ENCODE data around the gene UTRN.
A peak's percentile ranks its signal among the peaks of the same experiment; 100 is the strongest.

Gene UTRN

DNA sequence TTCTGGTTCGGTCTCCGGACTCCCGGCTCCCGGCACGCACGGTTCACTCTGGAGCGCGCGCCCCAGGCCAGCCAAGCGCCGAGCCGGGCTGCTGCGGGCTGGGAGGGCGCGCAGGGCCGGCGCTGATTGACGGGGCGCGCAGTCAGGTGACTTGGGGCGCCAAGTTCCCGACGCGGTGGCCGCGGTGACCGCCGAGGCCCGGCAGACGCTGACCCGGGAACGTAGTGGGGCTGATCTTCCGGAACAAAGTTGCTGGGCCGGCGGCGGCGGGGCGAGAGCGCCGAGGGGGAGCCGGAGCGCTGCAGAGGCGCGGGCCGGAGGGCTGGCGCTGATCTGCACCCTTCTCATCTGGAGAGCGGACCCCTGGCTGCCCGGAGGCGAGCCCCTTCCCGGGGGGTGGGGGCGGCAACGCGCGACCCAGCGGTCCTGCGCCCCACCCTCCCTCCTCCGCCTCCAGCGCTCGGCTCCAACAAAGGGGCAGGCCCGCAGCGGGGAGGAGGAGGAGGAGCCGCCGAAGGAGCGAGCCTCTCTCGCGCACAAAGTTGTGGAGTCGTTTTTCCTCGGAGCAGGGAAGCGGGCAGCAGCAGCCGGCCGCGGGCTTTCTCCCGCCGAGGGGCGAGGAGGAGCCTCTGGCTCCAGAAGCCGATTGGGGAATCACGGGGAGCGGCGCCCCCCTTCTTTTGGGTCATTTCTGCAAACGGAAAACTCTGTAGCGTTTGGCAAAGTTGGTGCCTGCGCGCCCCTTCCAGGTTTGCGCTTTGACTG, at the start of gene UTRN:
TSS of gene UTRN (plus strand) at position 553 of the 765 bp plus-strand sequence. CDS start 6,494 bp downstream, outside the sequence.
- DNase-seq = peak; percentile 59

DNA sequence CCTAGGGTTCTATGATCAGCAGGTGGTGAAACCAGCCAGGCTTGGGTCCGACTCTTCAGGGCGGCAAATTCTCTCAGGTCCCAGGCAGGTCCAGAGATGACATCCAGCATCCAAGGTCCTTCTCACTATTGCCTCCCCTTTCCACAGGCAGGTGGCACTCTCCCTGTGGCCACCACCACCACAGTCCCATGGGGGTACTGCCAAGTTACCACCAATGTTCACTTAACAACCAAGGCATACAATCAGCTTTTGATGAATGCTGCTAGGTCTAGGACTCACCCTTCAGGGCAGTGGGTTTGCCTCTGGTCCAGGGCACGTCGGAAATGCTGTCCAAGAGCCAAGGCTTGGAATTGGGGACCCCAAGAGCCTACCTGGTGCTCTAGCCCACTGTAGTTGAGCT, 40.4 kb upstream of the UTRN start:
- no peak for DNase-seq

DNA sequence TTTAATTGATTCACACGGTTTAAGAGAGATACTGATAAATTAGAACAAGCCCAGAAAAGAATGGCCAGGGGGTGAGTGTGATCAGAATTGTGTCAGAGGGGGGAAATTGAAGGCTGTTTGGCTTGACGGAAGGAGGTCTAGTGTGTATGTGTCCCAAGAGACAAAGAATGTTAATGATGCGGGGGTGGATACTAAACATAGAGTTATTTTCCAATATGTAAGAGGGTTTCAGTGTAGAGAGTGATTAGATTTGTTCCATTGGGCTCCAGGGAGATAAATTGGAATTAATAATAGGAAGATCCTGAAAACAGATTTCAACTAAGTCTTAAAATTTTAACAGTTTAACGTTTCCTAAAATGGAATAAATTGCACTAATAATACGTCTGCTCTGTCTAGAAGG, 38.1 kb upstream of the UTRN start:
- no peak for DNase-seq

DNA sequence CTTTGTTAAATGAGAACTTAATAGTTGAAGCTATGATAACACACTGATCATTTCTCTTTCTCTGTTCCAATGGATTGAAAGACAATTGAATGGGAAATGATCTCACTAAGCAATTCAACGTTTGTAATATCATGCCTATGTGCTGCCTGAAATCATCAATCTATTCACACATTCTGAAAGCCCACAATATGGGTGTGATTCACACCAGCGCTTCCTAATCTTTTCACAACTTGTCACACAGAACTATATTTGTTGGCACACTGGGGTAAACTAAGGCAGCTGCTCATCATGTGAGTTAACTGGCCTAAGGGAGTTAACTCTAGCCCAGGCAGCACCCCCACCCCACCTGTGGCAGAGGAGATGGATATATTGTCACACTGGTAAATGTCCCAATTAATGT, 37.1 kb upstream of the UTRN start:
- DNase-seq = no peak

DNA sequence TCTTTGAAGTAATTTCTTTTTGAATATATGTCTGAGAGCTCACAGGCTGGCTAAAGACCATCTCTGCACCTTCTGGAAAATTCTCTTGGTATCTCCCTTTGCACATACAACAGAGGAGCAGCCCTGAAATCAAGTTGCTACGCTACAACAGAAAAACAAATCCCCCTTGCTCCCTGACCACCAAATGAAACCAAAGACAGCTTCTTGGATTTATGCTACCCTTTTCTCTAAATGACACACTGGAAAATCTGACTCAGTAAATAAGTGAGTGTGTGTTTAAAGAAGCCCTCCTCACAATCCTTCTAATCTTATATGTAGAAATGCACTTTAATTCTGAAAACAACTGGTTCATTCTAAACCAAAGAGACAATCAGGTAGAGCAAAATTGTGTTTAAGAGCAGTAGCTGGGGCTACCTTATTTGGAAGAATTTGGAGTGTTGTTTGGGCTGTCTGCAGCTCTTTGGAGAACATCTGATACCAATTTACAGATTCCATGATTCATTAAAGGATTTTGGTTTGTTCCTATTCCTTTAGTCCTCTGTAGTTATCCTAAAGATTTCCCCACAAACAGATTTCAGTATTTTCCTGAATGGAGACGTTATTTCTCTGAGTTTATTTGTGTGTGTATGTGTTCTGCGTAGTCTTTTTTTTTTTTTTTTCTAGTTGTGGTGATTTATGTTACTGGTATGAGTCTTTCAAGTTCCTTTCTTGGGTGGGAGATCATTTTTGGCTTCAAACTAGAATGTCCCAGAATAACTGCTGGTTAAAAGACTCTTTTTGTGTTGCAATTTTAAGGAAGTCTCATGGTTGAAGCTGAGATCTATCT, 36.4 kb upstream of the UTRN start:
- DNase-seq = no peak

DNA sequence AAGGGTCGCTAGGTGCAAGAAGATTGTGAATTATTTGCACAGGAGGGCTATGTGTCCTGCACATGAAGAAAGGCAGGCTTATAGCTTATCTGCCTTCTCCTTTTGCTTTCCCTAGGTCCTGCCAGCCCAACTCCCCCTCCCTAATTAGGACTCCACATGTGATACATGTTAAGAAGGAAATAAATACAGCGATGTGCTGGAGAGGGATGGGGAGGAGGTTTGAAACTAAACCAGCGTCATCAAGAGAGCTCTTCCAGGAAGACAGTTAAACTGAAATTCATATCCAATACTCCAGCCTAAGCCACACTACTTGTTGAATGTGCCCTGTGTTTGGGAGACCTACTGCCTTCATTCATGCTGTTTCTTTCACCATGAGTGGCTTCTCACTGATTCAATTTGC, 34.9 kb upstream of the UTRN start:
- no peak for DNase-seq

DNA sequence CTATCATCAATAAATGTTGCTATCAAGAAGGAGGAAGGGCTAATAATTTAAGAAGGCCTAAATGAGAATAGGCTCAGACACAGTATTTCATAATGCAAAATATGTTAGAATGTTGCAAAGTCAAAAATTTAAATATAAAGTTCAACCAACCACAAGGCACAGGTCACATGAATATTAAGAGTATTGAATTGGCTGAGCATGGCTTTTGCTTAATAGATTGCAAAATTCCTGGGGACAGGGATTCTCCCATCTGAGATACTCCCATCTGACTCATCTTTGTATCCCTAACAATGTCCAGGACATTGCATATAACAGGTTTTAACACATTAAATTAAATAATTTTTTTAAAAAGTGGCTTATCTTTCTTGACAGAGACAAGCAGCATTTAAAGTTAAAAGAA, 32.9 kb upstream of the UTRN start:
- no peak for DNase-seq

DNA sequence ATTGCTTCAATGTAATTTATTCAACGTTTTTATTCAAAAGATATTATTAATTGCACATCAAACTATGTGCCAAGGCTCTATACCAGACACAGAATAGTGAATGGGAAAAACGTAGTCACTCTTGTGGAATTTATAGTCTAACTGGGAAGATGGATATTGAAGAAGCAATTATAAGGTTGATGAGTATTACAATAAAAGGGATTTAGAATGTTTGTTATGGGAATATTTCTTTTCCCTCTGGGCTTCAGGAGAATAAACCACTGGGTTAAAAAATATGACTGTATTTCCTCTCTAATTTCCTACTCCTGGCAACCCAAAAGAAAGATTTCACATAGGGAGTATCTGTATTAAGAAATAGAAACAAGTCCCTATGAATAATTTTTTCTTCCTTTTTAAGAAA, 25.1 kb upstream of the UTRN start:
- no peak for DNase-seq

DNA sequence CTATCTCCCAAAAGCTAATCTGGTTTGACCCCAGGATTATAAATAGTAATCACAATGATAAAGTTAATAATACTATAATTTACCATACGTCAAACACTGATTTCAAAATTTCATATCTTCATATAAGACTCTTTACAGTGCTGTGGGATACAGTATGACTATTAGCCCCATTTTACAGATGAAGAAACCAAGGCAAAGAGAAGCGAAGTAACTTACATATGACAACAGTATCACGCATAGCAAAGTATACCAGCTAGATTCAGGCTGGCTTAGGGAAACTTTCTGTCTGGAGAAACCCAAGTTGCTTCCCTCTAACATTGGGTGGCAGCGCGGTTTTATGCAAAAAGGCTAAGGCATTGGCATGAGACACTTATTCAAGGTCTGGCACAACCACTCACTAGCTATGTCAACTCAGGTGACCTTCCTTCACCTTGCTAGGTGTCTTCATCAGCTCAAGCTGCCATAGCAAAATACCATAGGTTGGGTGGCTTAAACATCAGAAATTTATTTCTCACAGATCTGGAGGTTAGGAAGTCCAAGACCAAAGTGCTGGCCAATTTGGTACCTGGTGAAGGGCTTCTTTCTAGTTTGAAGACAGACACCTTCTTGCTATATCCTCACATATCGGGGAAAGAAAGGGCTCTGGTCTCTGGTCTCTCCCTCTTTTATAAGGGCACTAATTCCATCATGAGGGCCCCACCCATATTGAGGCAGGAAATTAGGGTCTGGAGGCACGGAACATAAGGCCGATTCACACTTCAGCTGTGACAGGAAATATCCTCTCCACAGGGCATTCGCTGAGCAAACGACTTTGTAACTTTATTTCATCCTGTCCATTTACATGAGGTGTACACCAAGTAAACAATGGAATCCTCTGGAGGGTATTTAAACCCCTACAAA, 22.4 kb upstream of the UTRN start:
- DNase-seq = peak; percentile 22

DNA sequence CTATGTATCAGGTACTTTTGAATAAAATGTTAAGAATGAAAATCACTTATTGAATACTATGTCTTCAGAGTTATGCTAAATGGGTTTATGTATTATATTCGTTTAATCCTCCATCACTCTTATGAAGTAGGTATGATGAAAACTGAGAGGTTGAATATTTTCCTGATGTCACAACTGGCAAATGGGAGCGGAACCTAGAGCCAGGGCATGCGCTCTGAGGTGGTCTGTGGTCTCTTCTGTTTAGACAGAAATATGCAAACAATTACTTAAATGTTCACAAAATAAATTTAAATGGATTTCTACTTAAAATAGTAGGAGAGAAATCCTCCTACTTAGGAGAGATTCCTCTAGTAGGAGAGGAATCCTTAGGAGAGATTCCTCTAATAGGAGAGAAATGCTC, 21.3 kb upstream of the UTRN start:
- DNase-seq = no peak

DNA sequence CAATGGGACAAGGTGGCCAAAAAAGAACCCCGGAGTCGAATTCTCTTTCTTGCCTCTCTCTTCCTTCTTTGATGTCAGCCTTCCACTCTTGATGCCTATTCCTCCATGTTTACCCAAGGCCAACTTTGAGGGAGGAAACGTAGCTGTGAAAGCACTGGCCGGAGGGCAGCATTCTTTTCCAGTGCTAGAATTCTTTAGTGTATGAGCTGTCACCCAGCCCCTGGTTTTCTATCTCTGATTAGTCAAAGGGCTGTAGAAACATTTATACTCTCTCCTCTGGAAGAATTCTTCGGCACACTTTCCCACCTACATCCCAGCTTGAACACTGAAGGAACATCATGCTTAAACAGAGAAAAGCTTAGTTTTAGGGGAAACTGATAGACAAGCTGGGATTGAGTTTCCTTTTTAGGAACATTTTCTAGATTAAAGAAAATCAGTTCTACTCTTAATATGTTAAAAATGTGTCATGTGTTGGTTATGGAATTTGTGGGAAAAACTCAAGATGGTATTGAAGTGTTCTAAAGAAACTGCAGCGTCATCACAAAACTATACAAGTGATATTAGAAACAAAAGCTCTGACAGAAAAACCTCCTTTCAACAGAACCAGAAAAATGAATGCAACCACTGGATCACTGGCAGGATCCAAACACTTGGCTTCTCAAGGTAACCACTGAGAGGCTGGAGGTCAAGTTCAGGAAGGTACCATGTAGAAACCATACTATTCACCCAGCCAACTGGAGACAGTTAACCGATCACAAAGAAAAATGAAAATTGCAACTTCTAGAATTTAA, 20.7 kb upstream of the UTRN start:
- DNase-seq = no peak

DNA sequence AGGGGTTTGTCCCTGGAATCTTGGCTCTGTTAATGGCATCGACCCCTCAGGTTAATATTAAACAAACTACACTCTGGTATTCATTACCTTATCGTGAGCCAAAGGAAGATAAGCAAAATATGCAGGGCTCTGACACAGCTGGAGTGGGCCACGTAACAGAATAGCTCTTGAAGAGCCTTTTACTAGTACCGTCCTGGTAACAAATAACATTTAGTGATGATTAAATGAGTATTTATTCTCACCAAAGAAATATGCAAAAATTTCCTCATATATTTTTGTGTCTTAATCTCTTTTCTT, 20.1 kb upstream of the UTRN start:
- DNase-seq = no peak

DNA sequence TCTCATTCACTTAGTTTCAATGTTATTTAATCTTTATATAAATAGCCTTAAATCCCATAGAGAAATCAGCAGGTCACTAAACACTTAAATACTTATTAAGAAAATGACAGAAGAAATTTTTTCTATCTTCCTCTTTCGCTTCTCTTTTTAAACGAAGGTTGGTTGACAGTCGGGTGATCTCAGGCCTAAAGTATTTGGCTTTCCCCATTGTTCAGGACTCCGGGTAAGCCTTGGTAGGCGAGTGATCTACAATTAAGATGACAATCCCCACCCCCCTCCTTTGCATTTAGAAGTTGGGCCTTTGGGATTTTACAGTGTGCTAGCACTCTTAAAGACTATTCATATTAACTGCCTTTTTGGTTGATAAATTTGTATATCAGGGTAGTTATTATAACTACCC, 19.7 kb upstream of the UTRN start:
- no peak for DNase-seq

DNA sequence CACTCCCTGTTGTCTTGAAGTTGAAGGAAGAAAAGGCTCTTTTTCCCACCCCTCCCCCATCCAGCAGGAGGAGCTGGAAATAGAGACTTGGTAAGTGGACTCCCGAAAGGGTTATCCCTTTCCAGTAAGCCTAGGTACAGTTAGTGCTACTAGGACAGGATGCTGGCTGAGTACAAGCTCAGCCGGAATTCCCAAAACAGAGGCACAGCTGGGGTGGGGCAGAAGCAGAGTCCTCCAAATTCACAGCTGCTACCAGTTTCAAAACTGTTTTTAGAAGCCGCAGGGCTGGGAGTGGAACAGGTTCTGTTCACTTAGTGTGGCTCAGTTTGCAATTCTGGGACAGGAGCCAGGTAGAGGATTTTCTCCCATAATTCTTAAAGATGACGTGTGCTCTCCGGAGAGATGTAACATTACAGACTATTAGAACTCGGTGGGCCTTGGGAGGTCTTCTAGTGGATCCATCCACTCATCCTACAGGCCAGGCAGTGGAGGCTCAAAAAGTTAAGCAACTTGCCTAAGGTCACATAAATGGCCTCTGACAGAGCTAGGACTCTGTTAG, 19.0 kb upstream of the UTRN start:
- no peak for DNase-seq

DNA sequence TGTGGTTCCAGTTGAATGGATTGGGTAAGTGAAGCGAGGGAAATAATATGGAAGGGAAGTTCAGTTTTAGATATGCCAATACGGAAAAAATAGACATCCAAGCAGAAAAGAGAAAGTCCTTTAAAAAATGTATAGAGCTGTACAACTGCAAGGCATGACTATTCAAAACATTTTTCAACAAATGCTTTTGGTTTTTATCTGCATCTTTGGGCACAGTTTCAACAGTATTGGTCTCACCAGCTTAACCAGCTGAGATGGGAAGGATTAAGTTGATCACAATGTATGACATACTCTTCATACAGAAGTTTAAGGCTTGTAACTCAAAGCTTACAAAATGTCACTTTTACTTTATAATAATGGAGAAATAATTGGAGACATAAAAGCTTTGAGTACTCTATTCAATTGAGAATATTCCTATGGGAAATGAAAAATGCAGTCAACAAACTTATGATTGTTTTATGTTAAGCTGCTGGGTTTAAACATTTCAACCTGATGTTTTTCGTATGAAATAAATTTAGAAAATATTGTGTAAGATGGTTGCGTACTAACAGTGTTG, 16.3 kb upstream of the UTRN start:
- no peak for DNase-seq

DNA sequence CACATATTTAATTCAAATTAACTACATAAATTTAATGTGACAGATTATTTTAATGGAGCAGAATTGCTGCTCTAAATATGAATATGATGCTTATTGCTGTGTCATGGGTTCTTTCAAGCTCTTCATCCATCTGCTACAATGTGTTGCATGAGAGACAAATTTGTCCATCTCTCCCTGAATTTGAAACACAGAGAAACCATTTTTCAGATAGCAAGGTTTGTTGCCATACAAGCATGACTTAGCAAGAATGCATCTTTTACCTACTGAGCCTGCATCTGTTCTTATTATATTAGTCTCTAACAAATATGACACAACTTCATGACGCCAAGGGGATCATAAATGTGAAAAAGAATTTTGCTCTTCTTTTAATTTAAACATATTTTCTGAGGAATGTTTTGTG, 8.0 kb upstream of the UTRN start:
- DNase-seq = no peak

DNA sequence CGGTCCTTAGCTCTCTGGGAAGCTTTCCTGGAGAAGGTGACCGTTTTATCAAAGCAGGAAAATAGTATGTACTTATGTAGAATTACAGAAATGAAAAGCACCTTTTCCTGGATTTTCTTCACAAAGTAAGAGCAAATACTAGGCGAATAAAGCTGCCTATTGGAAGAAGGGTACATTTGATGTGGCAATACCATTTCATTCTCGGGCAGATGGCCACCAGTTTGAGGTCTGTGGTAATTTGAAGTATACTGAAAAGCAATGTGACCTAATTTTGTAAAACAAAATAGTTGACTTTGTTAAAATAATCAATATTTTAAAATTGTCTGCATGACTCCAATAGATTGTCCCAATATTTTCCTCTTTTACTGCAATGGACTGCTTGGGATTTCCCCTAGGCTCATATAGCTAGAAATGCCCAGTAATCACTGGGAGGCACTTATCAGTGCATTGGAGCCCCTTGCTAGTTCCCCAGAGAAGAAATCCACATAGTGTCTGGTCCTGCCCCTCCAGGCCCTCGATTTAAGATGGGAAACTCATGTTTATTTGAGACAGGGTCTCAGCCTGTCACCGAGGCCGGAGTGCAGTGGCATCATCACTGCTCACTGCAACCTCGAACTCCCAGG, 7.4 kb upstream of the UTRN start:
- DNase-seq = no peak

DNA sequence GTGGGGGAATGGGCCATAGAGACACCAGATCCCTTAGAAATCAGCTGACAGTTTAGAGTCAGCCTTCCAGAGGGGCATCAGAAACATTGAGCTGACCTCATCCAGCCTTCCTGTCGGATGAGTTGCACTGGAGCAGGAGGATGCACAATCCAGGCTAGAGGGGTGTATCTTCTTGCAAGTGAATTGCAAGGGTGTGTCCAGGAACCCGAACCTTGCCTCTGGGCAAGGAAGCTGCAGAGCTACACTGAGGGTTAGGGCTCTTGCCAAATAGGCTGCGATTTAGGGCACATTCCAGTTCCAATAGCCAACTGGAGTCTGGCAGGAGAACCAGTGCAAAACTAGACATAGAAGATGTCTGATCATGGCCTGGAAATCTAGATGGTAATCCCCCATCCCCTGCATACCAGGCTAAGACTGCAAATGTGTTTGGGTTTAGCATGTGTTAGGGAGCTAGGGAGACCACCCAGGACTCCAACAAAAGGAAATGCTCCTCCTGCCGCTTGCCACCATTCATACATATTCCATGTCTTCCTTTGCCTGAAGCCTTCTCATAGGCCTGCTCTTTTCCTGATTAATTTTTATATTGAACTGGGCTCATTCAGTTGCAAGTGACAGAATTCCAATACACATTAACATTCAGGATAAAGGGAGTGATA, 6.3 kb upstream of the UTRN start:
- DNase-seq = no peak

DNA sequence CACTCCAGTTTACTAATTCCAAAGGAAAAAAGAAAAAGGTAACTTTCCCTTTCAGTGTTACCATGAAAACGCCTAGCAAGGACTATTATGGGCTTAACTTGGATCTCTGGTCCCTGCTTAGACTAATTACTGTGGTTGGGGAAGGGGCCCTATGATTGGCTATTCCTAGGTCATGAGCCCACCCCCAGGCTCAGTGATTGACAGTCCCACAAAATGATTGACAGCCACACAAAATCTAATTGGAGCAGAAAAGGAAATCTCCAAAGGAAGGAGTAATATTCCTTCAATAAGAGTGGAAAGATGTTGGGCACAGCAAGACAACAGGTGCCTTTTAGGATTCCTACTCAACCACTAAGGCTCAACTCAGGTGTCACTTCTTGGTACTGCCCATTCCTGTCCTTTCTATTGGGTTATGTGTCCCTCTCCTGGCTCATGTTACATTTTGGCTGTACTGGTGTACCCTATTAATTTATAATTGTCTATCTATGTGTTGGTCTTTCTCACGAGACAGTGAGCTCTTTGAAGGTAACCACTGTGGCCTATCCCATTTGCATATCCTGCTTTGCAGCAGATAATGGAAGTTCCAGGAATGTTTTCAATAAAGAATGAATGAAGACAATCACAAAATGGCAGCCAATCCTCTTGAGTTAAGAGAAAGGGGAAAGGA, 5.5 kb upstream of the UTRN start:
- no peak for DNase-seq

Measured in activated T-cell treated with anti-CD3 and anti-CD28 coated beads, Interleukin-2, amount 50 U/mL, for 1 hour (primary cell).